ENCODE results near the gene RTL10. TPM values are rescaled to one million over a fixed set of nuclear protein-coding genes. Genes with fewer than 3 reads are reported as not detected.

The RTL10 gene
- total RNA-seq, 1 experiment from 2014 or later: 25.6 TPM

- CTCF ChIA-PET: no interaction called here
- no peak for DNase-seq (ENCODE audit: low spot score)
- no TSS peak for BruUV-seq (replicated peaks)
- intact Hi-C loops (cut with micrococcal nuclease; ENCODE audit: unreplicated experiment): no loop called here
- TF ChIP-seq CTCF (conservative IDR thresholded peaks at IDR 0.05; ENCODE audit: low read depth, low read length) (no peak), EZH2 (IDR thresholded peaks at IDR 0.05; ENCODE audit: borderline replicate concordance, low read depth, low read length, poor library complexity, severe bottlenecking) (no peak)
- H3K4me1 ChIP-seq (ENCODE audit: insufficient read depth, low read length, poor library complexity, severe bottlenecking): peaks cover 30% of the 10 kb centered on the region
- H3K36me3 ChIP-seq (ENCODE audit: insufficient read depth, low read length, poor library complexity, severe bottlenecking): no peaks in the 10 kb centered on the region
- H3K9me3 ChIP-seq (ENCODE audit: low read depth, low read length, poor library complexity, severe bottlenecking): no peaks in the 10 kb centered on the region
- H3K27ac ChIP-seq (ENCODE audit: low read depth, low read length, poor library complexity, severe bottlenecking): no peak overlapping the region
- POLR2A ChIA-PET (ENCODE audit: low non-redundant PET): no interaction called here
- no peaks in the 10 kb centered on the region for H3K27me3 ChIP-seq (replicated peaks; ENCODE audit: insufficient read depth, low read depth, low read length, poor library complexity)
- no peak overlapping the region for H3K4me3 ChIP-seq (ENCODE audit: low read depth, low read length, poor library complexity, severe bottlenecking)
These were observed 47.3 kb downstream of the RTL10 start for GRCh38 chr22:19807161-19807913.

- ChIA-PET CTCF (no interaction called here), POLR2A (ENCODE audit: low non-redundant PET) (no interaction called here)
- Histone ChIP-seq H3K27me3 (replicated peaks; ENCODE audit: insufficient read depth, low read depth, low read length, poor library complexity) (no peaks in the 10 kb centered on the region), H3K27ac (ENCODE audit: low read depth, low read length, poor library complexity, severe bottlenecking) (no peak overlapping the region), H3K36me3 (ENCODE audit: insufficient read depth, low read length, poor library complexity, severe bottlenecking) (no peaks in the 10 kb centered on the region), H3K4me1 (ENCODE audit: insufficient read depth, low read length, poor library complexity, severe bottlenecking) (peaks cover 22% of the 10 kb centered on the region), H3K4me3 (ENCODE audit: low read depth, low read length, poor library complexity, severe bottlenecking) (no peak overlapping the region), H3K9me3 (ENCODE audit: low read depth, low read length, poor library complexity, severe bottlenecking) (no peaks in the 10 kb centered on the region)
- DNase-seq (ENCODE audit: low spot score): peak; percentile 54
- no TSS peak for BruUV-seq (replicated peaks)
- TF ChIP-seq EZH2 (IDR thresholded peaks at IDR 0.05; ENCODE audit: borderline replicate concordance, low read depth, low read length, poor library complexity, severe bottlenecking) (no peak), CTCF (conservative IDR thresholded peaks at IDR 0.05; ENCODE audit: low read depth, low read length) (no peak)
- intact Hi-C loops (cut with micrococcal nuclease; ENCODE audit: unreplicated experiment): no loop called here
These were observed 48.2 kb downstream of the RTL10 start for GRCh38 chr22:19806213-19807160.

- intact Hi-C loops (cut with micrococcal nuclease; ENCODE audit: unreplicated experiment): no loop called here
- H3K27ac ChIP-seq (ENCODE audit: low read depth, low read length, poor library complexity, severe bottlenecking): no peak overlapping the region
These were observed 48.9 kb downstream of the RTL10 start for GRCh38 chr22:19805821-19806212.

More at GRCh38 chr22:19805821-19806212, 48.9 kb downstream of the RTL10 start:
- H3K27me3 ChIP-seq (replicated peaks; ENCODE audit: insufficient read depth, low read depth, low read length, poor library complexity): no peaks in the 10 kb centered on the region
- DNase-seq (ENCODE audit: low spot score): no peak
- no TSS peak for BruUV-seq (replicated peaks)
- TF ChIP-seq CTCF (conservative IDR thresholded peaks at IDR 0.05; ENCODE audit: low read depth, low read length) (no peak), EZH2 (IDR thresholded peaks at IDR 0.05; ENCODE audit: borderline replicate concordance, low read depth, low read length, poor library complexity, severe bottlenecking) (no peak)
- peaks cover 15% of the 10 kb centered on the region for H3K4me1 ChIP-seq (ENCODE audit: insufficient read depth, low read length, poor library complexity, severe bottlenecking)
- ChIA-PET CTCF (no interaction called here), POLR2A (ENCODE audit: low non-redundant PET) (no interaction called here)
- no peak overlapping the region for H3K4me3 ChIP-seq (ENCODE audit: low read depth, low read length, poor library complexity, severe bottlenecking)
- no peaks in the 10 kb centered on the region for H3K9me3 ChIP-seq (ENCODE audit: low read depth, low read length, poor library complexity, severe bottlenecking)
- no peaks in the 10 kb centered on the region for H3K36me3 ChIP-seq (ENCODE audit: insufficient read depth, low read length, poor library complexity, severe bottlenecking)

Other genes starting within 250 kb of the RTL10 start
- gene SEPTIN5, start 140.4 kb downstream of the RTL10 start, total RNA-seq (2021): 50.4 and 58.9 TPM in 2 replicates
- 12.6 and 13.3 TPM in 2 replicates for gene GP1BB, start 131.3 kb downstream of the RTL10 start, total RNA-seq (2021)
- 3.6 and 4.7 TPM in 2 replicates for gene TBX1, start 94.1 kb downstream of the RTL10 start, total RNA-seq (2021)
- 17.8 and 17.9 TPM in 2 replicates for gene GNB1L, start within 50 bp of the RTL10 start, total RNA-seq (2021)
- 87.8 and 98.6 TPM in 2 replicates for gene COMT, start 86.9 kb upstream of the RTL10 start, total RNA-seq (2021)
- gene TXNRD2, start 86.9 kb upstream of the RTL10 start, total RNA-seq (2021): 25.2 and 32.6 TPM in 2 replicates
- 11.1 and 17.2 TPM in 2 replicates for gene ARVCF, start 161.9 kb upstream of the RTL10 start, total RNA-seq (2021)
- 17.7 and 21.5 TPM in 2 replicates for gene TANGO2, start 166.2 kb upstream of the RTL10 start, total RNA-seq (2021)
- 63.2 and 74.8 TPM in 2 replicates for gene DGCR8, start 225.4 kb upstream of the RTL10 start, total RNA-seq (2021)